Tibial artery (tissue), 4 donors: ENCODE data around the gene LZTR1.

ENCODE experiments used
- DNase-seq, 2 donors: peaks; one replicate each; pipeline ENCODE4 v3.0.0-alpha.2; 2019
- H3K27ac ChIP-seq, 2 donors: fragments of 200-600 bp; sonication (generic) in 1 of 2; 1 replicate in 1 of 2; 2 replicates in 1 of 2; pipeline ENCODE4 v1.5.1; 2018 to 2019; ENCODE audit warnings: mild to moderate bottlenecking in 1 of 2
- H3K27me3 ChIP-seq, 2 donors: fragments of 200-600 bp; sonication (generic) in 1 of 2; one replicate each; pipeline versions ENCODE4 v1.5.1 to v1.6.0; 2016 to 2019
- H3K36me3 ChIP-seq, 3 donors: fragments of 200-600 bp; sonication (generic) in 2 of 3; one replicate each; pipeline ENCODE4 v1.5.1; 2016 to 2019; ENCODE audit warnings: mild to moderate bottlenecking in 2 of 3
- H3K4me1 ChIP-seq, 4 donors: fragments of 200-600 bp; sonication (generic) in 2 of 4; 1 replicate in 3 of 4; 2 replicates in 1 of 4; pipeline ENCODE4 v1.5.1; 2016 to 2019
- H3K4me3 ChIP-seq, 2 donors: fragments of 200-600 bp; sonication (generic) in 1 of 2; 1 replicate in 1 of 2; 2 replicates in 1 of 2; pipeline ENCODE4 v1.5.1; 2018 to 2019; ENCODE audit warnings: mild to moderate bottlenecking in 2 of 2
- H3K9me3 ChIP-seq, 3 donors: fragments of 200-600 bp; sonication (generic) in 1 of 3; one replicate each; pipeline ENCODE4 v1.5.1; 2016 to 2019
- intact Hi-C: fragments of 100-400 bp; cut with DNase I; formaldehyde crosslinking; loops from one replicate; pipeline ENCODE4 v1.15.0; 2023; ENCODE audit warnings: low total_unique reads
- TF ChIP-seq, protein P1 (sequence below), 2 experiments: fragments of 200-600 bp in 1 of 2; fragments of 450-650 bp in 1 of 2; IDR thresholded peaks; one replicate each; pipeline ENCODE4 v1.5.1; 2017 to 2019; ENCODE audit warnings: antibody characterized with exemption in 2 of 2, mild to moderate bottlenecking in 1 of 2, moderate library complexity in 1 of 2

The LZTR1 gene

DNA sequence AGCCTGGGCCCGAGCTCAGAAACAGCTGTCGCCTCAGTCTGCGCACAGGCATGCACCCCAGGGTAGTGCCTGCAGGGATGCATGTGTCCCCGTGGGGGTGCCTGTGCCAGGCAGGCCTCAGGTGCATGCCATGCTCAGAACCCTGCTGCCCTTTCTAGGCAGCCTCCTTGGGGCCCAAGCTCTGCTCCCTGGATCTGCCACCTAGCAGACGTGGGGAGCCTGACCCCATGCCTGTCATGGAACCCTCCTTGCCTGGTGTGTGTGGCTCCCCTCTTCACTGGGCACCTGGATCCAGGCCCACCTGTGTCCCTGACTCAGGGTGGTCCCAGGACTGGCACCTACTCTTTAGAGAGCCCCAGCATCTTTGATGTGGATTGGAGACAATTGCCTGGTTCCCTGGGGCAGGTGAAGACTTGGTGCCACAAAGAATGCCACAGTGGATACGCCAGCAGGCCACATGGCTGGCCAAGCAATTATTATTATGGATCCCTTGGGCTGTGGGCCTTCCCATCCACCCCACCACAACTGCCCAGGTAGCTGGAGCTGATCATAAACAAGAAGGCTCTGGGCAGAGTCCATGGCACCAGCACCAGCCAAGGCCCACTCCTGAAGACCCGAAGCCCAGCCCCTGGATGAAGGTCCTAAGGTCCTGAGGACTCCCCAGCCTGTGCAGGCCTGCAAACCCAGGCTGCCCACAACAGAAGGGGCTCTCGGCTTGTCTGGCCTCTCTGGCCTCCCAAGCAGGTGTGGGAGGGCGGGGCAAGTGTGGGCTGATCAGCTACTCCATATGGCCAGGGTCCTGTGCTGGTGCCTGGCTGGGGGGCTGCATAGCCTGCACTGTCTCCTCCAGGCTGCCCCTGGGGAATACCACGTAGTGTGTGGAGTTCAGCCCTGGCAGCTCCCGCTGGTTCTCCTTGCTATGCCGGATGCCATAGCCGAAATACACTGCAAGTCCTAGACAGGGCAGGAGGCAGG is 46.5 kb downstream of the LZTR1 start:
- intact Hi-C loops: no loop called here
- H3K4me1 ChIP-seq: peaks cover 0 to 15% (median 9%) of the 10 kb centered on the region in 4 donors

DNA sequence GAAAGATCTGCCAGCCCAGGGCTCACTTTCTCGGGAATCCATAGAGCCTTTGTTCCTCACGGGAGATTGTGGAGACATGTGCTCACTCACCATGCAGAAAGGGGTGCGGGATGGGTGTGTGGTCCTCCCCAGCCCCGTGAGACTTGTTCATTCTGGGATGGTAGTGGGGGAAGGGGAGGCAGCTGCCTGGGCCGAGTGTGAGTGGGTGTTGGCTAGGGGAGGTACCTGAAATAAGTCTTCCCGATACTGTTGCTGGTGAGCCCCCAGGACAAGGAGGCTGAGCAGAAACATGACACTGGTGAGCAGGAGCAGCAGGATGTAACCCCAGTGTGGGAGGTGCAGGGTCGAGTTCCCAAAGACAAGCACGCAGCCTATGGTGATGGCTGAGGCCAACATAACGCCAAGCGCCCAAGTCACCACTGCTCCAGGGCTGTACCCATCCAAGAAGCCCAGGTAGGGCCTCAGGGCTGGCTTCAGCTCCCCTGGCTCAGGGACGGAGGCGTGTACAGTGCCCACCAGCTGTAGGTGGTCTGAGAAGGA is 47.5 kb downstream of the LZTR1 start:
- intact Hi-C loops: loop anchor here (5.0 kb wide), 1 partner anchor 938 kb away; no protein-coding TSS in a partner anchor
- Histone ChIP-seq H3K27ac (no peak overlapping the region), H3K27me3 (peaks cover 0 to 75% of the 10 kb centered on the region in 2 donors), H3K4me1 (peaks cover 0 to 15% (median 9%) of the 10 kb centered on the region in 4 donors), H3K36me3 (no peaks in the 10 kb centered on the region), H3K4me3 (no peak overlapping the region), H3K9me3 (no peaks in the 10 kb centered on the region)
- no peak for DNase-seq
- TF ChIP-seq, protein P1, sequence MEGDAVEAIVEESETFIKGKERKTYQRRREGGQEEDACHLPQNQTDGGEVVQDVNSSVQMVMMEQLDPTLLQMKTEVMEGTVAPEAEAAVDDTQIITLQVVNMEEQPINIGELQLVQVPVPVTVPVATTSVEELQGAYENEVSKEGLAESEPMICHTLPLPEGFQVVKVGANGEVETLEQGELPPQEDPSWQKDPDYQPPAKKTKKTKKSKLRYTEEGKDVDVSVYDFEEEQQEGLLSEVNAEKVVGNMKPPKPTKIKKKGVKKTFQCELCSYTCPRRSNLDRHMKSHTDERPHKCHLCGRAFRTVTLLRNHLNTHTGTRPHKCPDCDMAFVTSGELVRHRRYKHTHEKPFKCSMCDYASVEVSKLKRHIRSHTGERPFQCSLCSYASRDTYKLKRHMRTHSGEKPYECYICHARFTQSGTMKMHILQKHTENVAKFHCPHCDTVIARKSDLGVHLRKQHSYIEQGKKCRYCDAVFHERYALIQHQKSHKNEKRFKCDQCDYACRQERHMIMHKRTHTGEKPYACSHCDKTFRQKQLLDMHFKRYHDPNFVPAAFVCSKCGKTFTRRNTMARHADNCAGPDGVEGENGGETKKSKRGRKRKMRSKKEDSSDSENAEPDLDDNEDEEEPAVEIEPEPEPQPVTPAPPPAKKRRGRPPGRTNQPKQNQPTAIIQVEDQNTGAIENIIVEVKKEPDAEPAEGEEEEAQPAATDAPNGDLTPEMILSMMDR (IDR thresholded peaks at IDR 0.05): no peak

More for the DNA sequence above, 46.5 kb downstream of the LZTR1 start:
- Histone ChIP-seq H3K36me3 (no peaks in the 10 kb centered on the region), H3K4me3 (no peak overlapping the region), H3K27ac (no peak overlapping the region), H3K9me3 (no peaks in the 10 kb centered on the region), H3K27me3 (peaks cover 0 to 75% of the 10 kb centered on the region in 2 donors)
- TF ChIP-seq, protein P1 (IDR thresholded peaks at IDR 0.05): no peak
- no peak for DNase-seq

DNA sequence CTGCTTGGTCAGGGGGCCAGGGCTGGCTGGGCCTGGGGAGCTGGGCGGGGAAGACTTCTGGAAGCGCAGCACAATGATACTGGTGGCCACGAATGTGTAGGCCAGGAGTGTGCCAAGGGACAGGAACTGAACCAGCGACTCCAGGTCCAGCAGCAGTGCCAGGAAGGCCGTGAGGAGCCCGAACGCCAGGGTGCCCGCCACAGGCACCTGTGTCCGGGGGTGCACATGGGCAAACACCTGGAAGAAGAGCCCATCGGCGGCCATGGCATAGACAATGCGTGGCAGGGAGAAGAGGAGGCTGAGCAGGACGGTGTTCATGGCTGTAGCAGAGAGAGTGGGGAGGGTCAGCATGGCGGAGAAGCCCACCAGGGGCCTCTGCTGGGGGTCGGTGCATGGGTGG is 47.9 kb downstream of the LZTR1 start:
- Histone ChIP-seq H3K36me3 (no peaks in the 10 kb centered on the region), H3K27ac (no peak overlapping the region), H3K9me3 (no peaks in the 10 kb centered on the region), H3K4me3 (no peak overlapping the region), H3K4me1 (peaks cover 0 to 15% (median 9%) of the 10 kb centered on the region in 4 donors), H3K27me3 (peaks cover 0 to 75% of the 10 kb centered on the region in 2 donors)
- TF ChIP-seq, protein P1 (IDR thresholded peaks at IDR 0.05): no peak
- intact Hi-C loops: loop anchor here (5.0 kb wide), 1 partner anchor 937 kb away; no protein-coding TSS in a partner anchor
- DNase-seq: no peak

DNA sequence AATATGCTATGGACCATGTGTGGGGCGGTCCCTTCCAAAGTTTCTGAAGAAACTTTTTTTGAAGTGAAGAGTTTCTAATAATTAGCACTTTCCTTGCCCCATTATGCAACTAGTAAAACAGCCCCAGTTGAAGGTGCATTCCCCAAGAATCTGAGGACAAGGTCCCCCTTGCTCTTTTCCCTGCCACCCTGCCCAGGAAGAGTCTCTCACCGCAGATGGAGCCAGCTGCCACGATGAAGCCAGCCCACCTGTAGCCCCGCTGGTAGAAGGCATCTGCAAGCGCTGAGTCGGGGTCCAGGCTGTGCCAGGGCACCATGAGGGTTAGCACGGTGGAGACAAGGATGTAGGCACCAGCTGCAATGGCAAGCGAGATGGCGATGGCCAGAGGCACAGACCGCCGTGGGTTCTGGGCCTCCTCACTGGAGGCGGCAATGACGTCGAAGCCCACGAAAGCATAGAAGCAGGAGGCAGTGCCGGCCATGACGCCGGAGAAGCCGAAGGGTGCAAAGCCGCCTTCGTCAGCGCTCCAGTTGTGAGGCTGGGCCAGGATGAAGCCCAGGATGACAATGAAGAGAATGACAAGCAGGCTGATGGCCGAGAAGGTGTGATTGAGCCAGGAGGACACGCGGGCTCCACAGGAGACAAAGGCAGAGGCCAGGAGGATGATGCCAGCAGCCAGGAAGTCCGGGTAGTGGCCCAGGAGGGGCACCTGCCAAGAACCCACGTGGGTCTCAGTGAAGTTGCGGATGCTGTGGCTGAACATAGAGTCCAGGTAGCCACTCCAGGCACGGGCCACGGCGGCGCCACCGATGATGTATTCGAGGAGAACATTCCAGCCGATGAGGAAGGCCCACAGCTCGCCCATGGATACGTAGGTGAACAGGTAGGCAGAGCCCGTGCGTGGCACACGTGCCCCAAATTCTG is 48.8 kb downstream of the LZTR1 start:
- DNase-seq: no peak
- Histone ChIP-seq H3K27ac (no peak overlapping the region), H3K36me3 (no peaks in the 10 kb centered on the region), H3K27me3 (peaks cover 0 to 71% of the 10 kb centered on the region in 2 donors), H3K4me1 (peaks cover 0 to 15% (median 9%) of the 10 kb centered on the region in 4 donors), H3K4me3 (no peak overlapping the region), H3K9me3 (no peaks in the 10 kb centered on the region)
- TF ChIP-seq, protein P1 (IDR thresholded peaks at IDR 0.05): no peak
- intact Hi-C loops: loop anchor here (5.0 kb wide), 1 partner anchor 936 kb away; no protein-coding TSS in a partner anchor

DNA sequence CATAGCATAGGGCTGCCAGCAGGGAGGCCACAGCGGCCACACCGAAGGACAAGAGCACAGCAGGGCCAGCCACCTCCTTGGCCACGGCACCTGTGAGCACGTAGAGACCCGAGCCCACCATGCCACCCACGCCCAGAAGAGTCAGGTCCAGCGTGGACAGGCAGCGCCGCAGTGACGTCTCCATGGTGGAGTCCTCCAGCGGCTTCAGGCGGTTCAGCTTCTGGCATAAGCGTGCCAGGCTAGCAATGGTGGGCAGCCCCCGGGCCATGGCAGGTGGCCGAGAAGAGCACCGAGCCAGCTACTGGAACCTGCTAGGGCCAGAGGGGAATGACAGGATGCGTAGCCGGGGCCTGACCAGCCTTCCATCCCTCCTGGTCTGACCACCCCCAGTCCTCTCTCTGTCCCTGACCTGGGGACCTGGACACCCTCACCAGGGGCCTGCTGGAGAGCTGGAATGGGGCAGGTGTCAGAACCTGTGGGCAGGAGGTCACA is 49.5 kb downstream of the LZTR1 start:
- Histone ChIP-seq H3K9me3 (no peaks in the 10 kb centered on the region), H3K27me3 (peaks cover 0 to 64% of the 10 kb centered on the region in 2 donors), H3K36me3 (no peaks in the 10 kb centered on the region), H3K27ac (no peak overlapping the region), H3K4me1 (peaks cover 0 to 15% (median 9%) of the 10 kb centered on the region in 4 donors), H3K4me3 (no peak overlapping the region)
- TF ChIP-seq, protein P1 (IDR thresholded peaks at IDR 0.05): no peak
- intact Hi-C loops: loop anchor here (5.0 kb wide), 1 partner anchor 936 kb away; no protein-coding TSS in a partner anchor
- no peak for DNase-seq
